Measurements from ENCODE around the gene PISD. TPM values are rescaled to one million over a fixed set of nuclear protein-coding genes. Genes with fewer than 3 reads are reported as not detected.

The PISD gene
- total RNA-seq, 1 donor: 37.3 TPM

- peaks cover 88% of the 10 kb centered on the region for H3K79me2 ChIP-seq (ENCODE audit: insufficient read depth, low read length)
Measured at GRCh38 chr22:31653944-31654343, 8.1 kb downstream of the PISD start.

DNA sequence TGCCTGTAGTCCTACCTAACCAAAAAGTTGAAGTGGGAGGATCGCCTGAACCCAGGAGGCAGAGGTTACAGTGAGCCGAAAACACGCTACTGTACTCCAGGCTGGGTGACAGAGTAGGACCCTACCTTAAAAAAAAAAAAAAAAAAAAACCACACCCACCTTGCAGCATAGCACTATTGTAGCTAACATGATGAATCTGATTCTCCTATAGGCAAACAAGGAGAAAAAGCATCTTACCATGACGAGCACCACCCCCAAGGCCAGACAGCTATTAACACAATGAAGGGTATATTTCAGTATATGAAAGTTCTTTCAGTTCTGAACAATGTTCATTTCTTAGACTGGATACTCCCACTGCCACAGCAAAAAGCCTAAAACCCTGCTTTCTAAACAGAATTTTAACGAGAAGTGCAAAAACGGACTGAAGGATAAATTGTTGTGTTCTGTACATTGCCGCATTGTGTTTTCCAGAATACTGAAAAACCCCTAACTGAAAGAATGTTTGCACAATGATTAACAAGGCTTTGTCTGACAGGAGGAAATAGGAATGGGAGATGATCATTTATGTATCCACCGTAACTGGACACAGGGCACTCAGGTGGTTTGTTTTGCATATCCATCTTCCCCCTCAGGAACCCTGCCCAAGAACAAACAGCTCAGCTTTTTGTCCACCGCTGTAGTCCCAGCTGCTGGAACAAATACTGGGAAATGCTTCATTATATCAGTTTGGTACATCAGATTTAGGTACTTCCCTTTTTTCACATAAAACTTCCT lies 8.9 kb downstream of the PISD start:
- no peak for DNase-seq (ENCODE audit: insufficient read length, low spot score, missing footprints)
- H2AFZ ChIP-seq (ENCODE audit: low read length): no peak overlapping the region
- TF ChIP-seq, protein P1, sequence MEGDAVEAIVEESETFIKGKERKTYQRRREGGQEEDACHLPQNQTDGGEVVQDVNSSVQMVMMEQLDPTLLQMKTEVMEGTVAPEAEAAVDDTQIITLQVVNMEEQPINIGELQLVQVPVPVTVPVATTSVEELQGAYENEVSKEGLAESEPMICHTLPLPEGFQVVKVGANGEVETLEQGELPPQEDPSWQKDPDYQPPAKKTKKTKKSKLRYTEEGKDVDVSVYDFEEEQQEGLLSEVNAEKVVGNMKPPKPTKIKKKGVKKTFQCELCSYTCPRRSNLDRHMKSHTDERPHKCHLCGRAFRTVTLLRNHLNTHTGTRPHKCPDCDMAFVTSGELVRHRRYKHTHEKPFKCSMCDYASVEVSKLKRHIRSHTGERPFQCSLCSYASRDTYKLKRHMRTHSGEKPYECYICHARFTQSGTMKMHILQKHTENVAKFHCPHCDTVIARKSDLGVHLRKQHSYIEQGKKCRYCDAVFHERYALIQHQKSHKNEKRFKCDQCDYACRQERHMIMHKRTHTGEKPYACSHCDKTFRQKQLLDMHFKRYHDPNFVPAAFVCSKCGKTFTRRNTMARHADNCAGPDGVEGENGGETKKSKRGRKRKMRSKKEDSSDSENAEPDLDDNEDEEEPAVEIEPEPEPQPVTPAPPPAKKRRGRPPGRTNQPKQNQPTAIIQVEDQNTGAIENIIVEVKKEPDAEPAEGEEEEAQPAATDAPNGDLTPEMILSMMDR (IDR thresholded peaks at IDR 0.05; ENCODE audit: extremely low read depth, low read depth, low read length): no peak
- H3K9me3 ChIP-seq (ENCODE audit: low read depth, low read length): no peaks in the 10 kb centered on the region
- H4K20me1 ChIP-seq (ENCODE audit: insufficient read depth, low read length): peaks cover 12% of the 10 kb centered on the region
- H3K4me3 ChIP-seq (ENCODE audit: insufficient read depth, low read length): no peak overlapping the region
- no peaks in the 10 kb centered on the region for H3K27me3 ChIP-seq (ENCODE audit: insufficient read depth, low read length)
- no peak overlapping the region for H3K4me2 ChIP-seq (ENCODE audit: insufficient read depth, low read length)
- H3K4me1 ChIP-seq (ENCODE audit: insufficient read depth, low read length): peaks cover 12% of the 10 kb centered on the region
- H3K79me2 ChIP-seq (ENCODE audit: insufficient read depth, low read length): peaks cover 83% of the 10 kb centered on the region
- peaks cover 12% of the 10 kb centered on the region for H3K36me3 ChIP-seq (ENCODE audit: insufficient read depth, low read length)
- no peak overlapping the region for H3K27ac ChIP-seq (ENCODE audit: low read depth, low read length)

More at GRCh38 chr22:31653944-31654343, 8.1 kb downstream of the PISD start:
- Histone ChIP-seq H3K4me2 (ENCODE audit: insufficient read depth, low read length) (no peak overlapping the region), H4K20me1 (ENCODE audit: insufficient read depth, low read length) (peaks cover 14% of the 10 kb centered on the region), H2AFZ (ENCODE audit: low read length) (no peak overlapping the region), H3K4me3 (ENCODE audit: insufficient read depth, low read length) (no peak overlapping the region), H3K4me1 (ENCODE audit: insufficient read depth, low read length) (peaks cover 12% of the 10 kb centered on the region), H3K27ac (ENCODE audit: low read depth, low read length) (no peak overlapping the region), H3K9me3 (ENCODE audit: low read depth, low read length) (no peaks in the 10 kb centered on the region), H3K27me3 (ENCODE audit: insufficient read depth, low read length) (no peaks in the 10 kb centered on the region), H3K36me3 (ENCODE audit: insufficient read depth, low read length) (peaks cover 8% of the 10 kb centered on the region)
- DNase-seq (ENCODE audit: insufficient read length, low spot score, missing footprints): no peak
- TF ChIP-seq, protein P1 (IDR thresholded peaks at IDR 0.05; ENCODE audit: extremely low read depth, low read depth, low read length): no peak

DNA sequence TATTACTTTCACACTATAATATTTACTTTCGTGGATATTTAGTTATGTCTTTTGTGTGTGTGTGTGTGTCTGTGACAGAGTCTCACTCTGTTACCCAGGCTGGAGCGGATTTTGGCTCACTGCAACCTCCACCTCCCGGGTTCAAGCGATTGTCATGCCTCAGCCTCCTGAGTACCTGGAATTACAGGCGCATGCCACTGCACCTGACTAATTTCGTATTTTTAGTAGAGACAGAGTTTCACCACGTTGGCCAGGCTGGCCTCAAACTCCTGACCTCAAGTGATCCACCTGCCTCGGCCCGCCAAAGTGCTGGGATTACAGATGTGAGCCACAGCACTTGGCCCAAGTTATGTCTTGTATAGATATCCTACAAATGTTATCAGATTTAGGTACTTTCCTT lies 9.9 kb downstream of the PISD start:
- Histone ChIP-seq H3K4me1 (ENCODE audit: insufficient read depth, low read length) (peaks cover 22% of the 10 kb centered on the region), H3K36me3 (ENCODE audit: insufficient read depth, low read length) (peaks cover 15% of the 10 kb centered on the region), H2AFZ (ENCODE audit: low read length) (no peak overlapping the region), H3K27ac (ENCODE audit: low read depth, low read length) (peak overlapping the region; percentile 36), H3K4me3 (ENCODE audit: insufficient read depth, low read length) (no peak overlapping the region), H3K4me2 (ENCODE audit: insufficient read depth, low read length) (no peak overlapping the region), H3K79me2 (ENCODE audit: insufficient read depth, low read length) (peaks cover 77% of the 10 kb centered on the region), H4K20me1 (ENCODE audit: insufficient read depth, low read length) (peaks cover 8% of the 10 kb centered on the region), H3K27me3 (ENCODE audit: insufficient read depth, low read length) (no peaks in the 10 kb centered on the region), H3K9me3 (ENCODE audit: low read depth, low read length) (no peaks in the 10 kb centered on the region)
- no peak for DNase-seq (ENCODE audit: insufficient read length, low spot score, missing footprints)
- TF ChIP-seq, protein P1 (IDR thresholded peaks at IDR 0.05; ENCODE audit: extremely low read depth, low read depth, low read length): no peak

- Histone ChIP-seq H3K36me3 (ENCODE audit: insufficient read depth, low read length) (peaks cover 17% of the 10 kb centered on the region), H3K27me3 (ENCODE audit: insufficient read depth, low read length) (no peaks in the 10 kb centered on the region), H3K4me2 (ENCODE audit: insufficient read depth, low read length) (no peak overlapping the region), H3K4me3 (ENCODE audit: insufficient read depth, low read length) (no peak overlapping the region), H4K20me1 (ENCODE audit: insufficient read depth, low read length) (peaks cover 8% of the 10 kb centered on the region), H3K4me1 (ENCODE audit: insufficient read depth, low read length) (peaks cover 26% of the 10 kb centered on the region), H3K79me2 (ENCODE audit: insufficient read depth, low read length) (peaks cover 73% of the 10 kb centered on the region), H3K27ac (ENCODE audit: low read depth, low read length) (peak overlapping the region; percentile 36), H2AFZ (ENCODE audit: low read length) (no peak overlapping the region), H3K9me3 (ENCODE audit: low read depth, low read length) (no peaks in the 10 kb centered on the region)
- DNase-seq (ENCODE audit: insufficient read length, low spot score, missing footprints): no peak
- TF ChIP-seq, protein P1 (IDR thresholded peaks at IDR 0.05; ENCODE audit: extremely low read depth, low read depth, low read length): no peak
Measured at GRCh38 chr22:31651664-31652063, 10.4 kb downstream of the PISD start.

All from osteoblast (primary cell).